SK-N-SH (cell line): ENCODE results near the gene GRIK3. TPM values are rescaled to one million over a fixed set of nuclear protein-coding genes. Genes with fewer than 3 reads are reported as not detected.

Experiments used
- CTCF ChIA-PET: fragments of 300-600, 350-600 bp; formaldehyde crosslinking; extraction: SDS; loops from one replicate; lab custom pipeline; 2021; lab: Yijun Ruan, JAX
- POLR2A ChIA-PET: fragments of 350-600 bp; sonication (Branson Sonifier 250); formaldehyde crosslinking; extraction: SDS; loops from one replicate; lab custom pipeline; 2020; ENCODE audit warnings: antibody characterized with exemption, inconsistent platforms; lab: Yijun Ruan, JAX
- DNase-seq: peaks from one replicate; pipeline ENCODE4 v3.0.0; 2012
- H2AFZ ChIP-seq: fragments of 200-600 bp; sonication (generic); 2 replicates; pipeline ENCODE4 v1.8.1; 2016; ENCODE audit warnings: antibody characterized with exemption, mild to moderate bottlenecking, low read depth
- H3F3A ChIP-seq: fragments of 200-600 bp; sonication (generic); replicated peaks from 2 replicates; pipeline ENCODE3; 2016; ENCODE audit warnings: antibody characterized with exemption, mild to moderate bottlenecking; ENCODE audit not compliant: insufficient read depth
- H3K27ac ChIP-seq, 2 experiments: fragments of 200-500 bp in 1 of 2; fragments of 200-600 bp in 1 of 2; sonication (Bioruptor generic) in 1 of 2; sonication (generic), shearing (Covaris generic) in 1 of 2; 2 replicates each; pipeline versions ENCODE4 v1.5.1 to v1.6.1; 2014 to 2016; ENCODE audit warnings: low read depth in 2 of 2, inconsistent platforms in 1 of 2, low read length in 1 of 2, mild to moderate bottlenecking in 1 of 2, mixed read lengths in 1 of 2
- H3K27me3 ChIP-seq: fragments of 200-600 bp; sonication (generic), shearing (Covaris generic); 2 replicates; pipeline ENCODE4 v1.6.1; 2016; ENCODE audit warnings: mixed run types; ENCODE audit not compliant: insufficient read depth
- H3K36me3 ChIP-seq, 2 experiments: fragments of 200-500 bp in 1 of 2; fragments of 200-600 bp in 1 of 2; sonication (Bioruptor generic) in 1 of 2; sonication (generic) in 1 of 2; replicated peaks in 1 of 2; 2 replicates each; pipeline versions ENCODE3 to v1.5.1; 2014 to 2016; ENCODE audit warnings: low read length in 1 of 2, mild to moderate bottlenecking in 1 of 2; ENCODE audit not compliant: insufficient read depth in 2 of 2, control insufficient read depth in 1 of 2
- H3K4me1 ChIP-seq, 2 experiments: fragments of 200-500 bp in 1 of 2; fragments of 200-600 bp in 1 of 2; sonication (Bioruptor generic) in 1 of 2; sonication (generic), shearing (Covaris generic) in 1 of 2; 2 replicates each; pipeline versions ENCODE4 v1.5.1 to v1.6.1; 2014 to 2016; ENCODE audit warnings: low read depth in 1 of 2, low read length in 1 of 2, mixed run types in 1 of 2; ENCODE audit not compliant: insufficient read depth in 2 of 2, control insufficient read depth in 1 of 2
- H3K4me2 ChIP-seq: fragments of 200-600 bp; sonication (generic), shearing (Covaris generic); 2 replicates; pipeline ENCODE4 v1.6.1; 2017; ENCODE audit warnings: mixed run types
- H3K4me3 ChIP-seq, 2 experiments: fragments of 200-500 bp in 1 of 2; fragments of 200-600 bp in 1 of 2; sonication (Bioruptor generic) in 1 of 2; sonication (generic), shearing (Covaris generic) in 1 of 2; 2 replicates each; pipeline versions ENCODE4 v1.5.1 to v1.8.1; 2014 to 2016; ENCODE audit warnings: low read depth in 2 of 2, inconsistent platforms in 1 of 2, low read length in 1 of 2, mild to moderate bottlenecking in 1 of 2, mixed read lengths in 1 of 2, moderate library complexity in 1 of 2
- H3K79me2 ChIP-seq: fragments of 200-600 bp; sonication (generic); 2 replicates; pipeline ENCODE4 v1.8.1; 2017; ENCODE audit warnings: mild to moderate bottlenecking; ENCODE audit not compliant: insufficient read depth
- H3K9ac ChIP-seq: fragments of 200-600 bp; sonication (generic); 2 replicates; pipeline ENCODE4 v1.6.1; 2017; ENCODE audit warnings: mixed run types
- H3K9me2 ChIP-seq: fragments of 200-600 bp; sonication (generic); 2 replicates; pipeline ENCODE4 v1.6.1; 2017; ENCODE audit warnings: mixed run types
- H3K9me3 ChIP-seq: fragments of 200-600 bp; sonication (generic); 2 replicates; pipeline ENCODE4 v1.6.1; 2017; ENCODE audit warnings: mixed run types, mild to moderate bottlenecking, moderate library complexity
- H4K20me1 ChIP-seq: fragments of 200-600 bp; sonication (generic); 2 replicates; pipeline ENCODE4 v1.6.1; 2017; ENCODE audit warnings: mild to moderate bottlenecking, mixed run types; ENCODE audit not compliant: insufficient read depth
- ELF1 ChIP-seq: IDR thresholded peaks from 2 replicates; pipeline ENCODE4 v1.4.0; 2012
- FOSL2 ChIP-seq: IDR thresholded peaks from 2 replicates; pipeline ENCODE4 v1.4.0; 2012; ENCODE audit warnings: low read depth, mild to moderate bottlenecking, moderate library complexity, borderline replicate concordance
- GABPA ChIP-seq: IDR thresholded peaks from 2 replicates; pipeline ENCODE4 v1.4.0; 2012; ENCODE audit warnings: low read depth, mild to moderate bottlenecking
- GATA2 ChIP-seq: sonication (generic); formaldehyde crosslinking; IDR thresholded peaks from 2 replicates; pipeline ENCODE4 v1.5.0; 2020; ENCODE audit warnings: mild to moderate bottlenecking, missing genetic modification reagents
- IRF3 ChIP-seq: fragments of 150-350 bp; IDR thresholded peaks from 2 replicates; pipeline ENCODE4 v1.6.1; 2016; ENCODE audit warnings: mild to moderate bottlenecking, low read depth, low read length
- JUND ChIP-seq: IDR thresholded peaks from 2 replicates; pipeline ENCODE4 v1.4.0; 2012
- MAX ChIP-seq: IDR thresholded peaks from 2 replicates; pipeline ENCODE4 v1.4.0; 2012; ENCODE audit warnings: low read depth
- MEF2A ChIP-seq: IDR thresholded peaks from 2 replicates; pipeline ENCODE4 v1.4.0; 2012; ENCODE audit warnings: low read depth, borderline replicate concordance
- MXI1 ChIP-seq: IDR thresholded peaks from 2 replicates; pipeline ENCODE4 v1.6.1; 2012; ENCODE audit warnings: mild to moderate bottlenecking, low read depth, low read length, improper control_type of control experiment
- NFIC ChIP-seq: IDR thresholded peaks from 2 replicates; pipeline ENCODE4 v1.4.0; 2012; ENCODE audit warnings: borderline replicate concordance
- NRF1 ChIP-seq: IDR thresholded peaks from 2 replicates; pipeline ENCODE4 v1.6.1; 2012; ENCODE audit warnings: low read depth, mild to moderate bottlenecking, low read length
- PBX3 ChIP-seq: IDR thresholded peaks from 2 replicates; pipeline ENCODE4; 2012
- POLR2AphosphoS5 ChIP-seq: IDR thresholded peaks from 2 replicates; pipeline ENCODE4 v1.6.1; 2012; ENCODE audit warnings: low read depth, low read length
- RAD21 ChIP-seq: IDR thresholded peaks from 2 replicates; pipeline ENCODE4 v1.6.1; 2012; ENCODE audit warnings: mild to moderate bottlenecking, low read length
- RCOR1 ChIP-seq: fragments of 150-350 bp; IDR thresholded peaks from 2 replicates; pipeline ENCODE4 v1.6.1; 2017; ENCODE audit warnings: antibody characterized with exemption, low read length
- REST ChIP-seq: IDR thresholded peaks from 2 replicates; pipeline ENCODE4 v1.6.1; 2012; ENCODE audit warnings: mild to moderate bottlenecking, low read depth, low read length, moderate library complexity
- SIN3A ChIP-seq: IDR thresholded peaks from 2 replicates; pipeline ENCODE4 v1.6.1; 2012; ENCODE audit warnings: low read depth, mild to moderate bottlenecking, low read length, moderate library complexity, borderline replicate concordance
- SMC3 ChIP-seq: IDR thresholded peaks from 2 replicates; pipeline ENCODE4 v1.6.1; 2012; ENCODE audit warnings: low read depth, low read length, improper control_type of control experiment
- TCF12 ChIP-seq: IDR thresholded peaks from 2 replicates; pipeline ENCODE4 v1.4.0; 2012
- USF2 ChIP-seq: fragments of 150-350 bp; IDR thresholded peaks from 2 replicates; pipeline ENCODE4 v1.6.1; 2017; ENCODE audit warnings: antibody characterized with exemption, low read length, low read depth, borderline replicate concordance
- YY1 ChIP-seq: IDR thresholded peaks from 2 replicates; pipeline ENCODE4 v1.4.0; 2012; ENCODE audit warnings: low read depth, mild to moderate bottlenecking
- WGBS: methylation state at CpG from one replicate; pipeline ENCODE4 v1.1.6; 2017; ENCODE audit warnings: low lambda C conversion rate; 5-methylcytosine and 5-hydroxymethylcytosine counted together
- polyA plus RNA-seq, 3 experiments: library from polyadenylated mRNA; depleted of rRNA; stranded (reverse); fragments of >200 nt; gene quantifications; 2 replicates each; pipeline ENCODE4 v1.2.3, GENCODE V29; 2012

Gene GRIK3
- polyA plus RNA-seq, 1 of the 3 experiments (the other 2 are of a cell fraction), result not detected

- no peak for DNase-seq
- no peaks in the 10 kb centered on the region for H3K27me3 ChIP-seq
- WGBS, result 16% methylated on average over 5 of the region's 6 CpGs
- no peak overlapping the region for H3K4me2 ChIP-seq
- H3K4me1 ChIP-seq, result peaks cover 0 to 28% of the 10 kb centered on the region in 2 experiments; a peak in 1 of 4 replicates
- H3K4me3 ChIP-seq, result no peak overlapping the region
- H3K36me3 ChIP-seq, result no peaks in the 10 kb centered on the region
- no peaks in the 10 kb centered on the region for H4K20me1 ChIP-seq
- TF ChIP-seq IRF3 (no peak), GATA2 (CRISPR knock-in tag) (no peak), REST (no peak), SMC3 (no peak), FOSL2 (no peak), JUND (no peak), YY1 (no peak), RCOR1 (no peak), NRF1 (no peak), RAD21 (no peak)
- no peak overlapping the region for H2AFZ ChIP-seq
- no peaks in the 10 kb centered on the region for H3K9me2 ChIP-seq
- H3K79me2 ChIP-seq, result no peaks in the 10 kb centered on the region
- no peak overlapping the region for H3K27ac ChIP-seq
- no peaks in the 10 kb centered on the region for H3K9me3 ChIP-seq
- ChIA-PET POLR2A (no interaction called here), CTCF (interaction anchor here (1.0 to 2.2 kb wide), 3 partner anchors 82 to 652 kb away, joined by 3 to 8 read pairs (median 6); no protein-coding TSS in a partner anchor)
- H3F3A ChIP-seq, result no peaks in the 10 kb centered on the region
- H3K9ac ChIP-seq, result no peak overlapping the region
Measured at GRCh38 chr1:36782085-36782484, 252.2 kb downstream of the GRIK3 start.

GRCh38 chr1:36781098-36781497 is 253.2 kb downstream of the GRIK3 start:
- Histone ChIP-seq H2AFZ (no peak overlapping the region), H3F3A (no peaks in the 10 kb centered on the region), H3K36me3 (no peaks in the 10 kb centered on the region), H3K9ac (no peak overlapping the region), H3K9me2 (no peaks in the 10 kb centered on the region), H3K4me1 (peaks cover 0 to 23% of the 10 kb centered on the region in 2 experiments; a peak in 1 of 4 replicates), H3K79me2 (no peaks in the 10 kb centered on the region), H3K4me2 (no peak overlapping the region), H3K27me3 (no peaks in the 10 kb centered on the region), H3K9me3 (no peaks in the 10 kb centered on the region), H4K20me1 (no peaks in the 10 kb centered on the region), H3K27ac (no peak overlapping the region), H3K4me3 (no peak overlapping the region)
- 60% methylated on average over 11 of the region's 11 CpGs for WGBS
- POLR2A ChIA-PET, result no interaction called here
- CTCF ChIA-PET, result interaction anchor here (0.9 to 2.2 kb wide), 3 partner anchors 72 to 653 kb away, joined by 3 to 6 read pairs (median 4); no protein-coding TSS in a partner anchor
- no peak for DNase-seq
- TF ChIP-seq TCF12, result no peak
- TF ChIP-seq ELF1, result no peak
- TF ChIP-seq USF2, result no peak
- TF ChIP-seq SIN3A, result no peak
- no peak for TF ChIP-seq RAD21
- TF ChIP-seq MAX, result no peak
- no peak for TF ChIP-seq MEF2A
- TF ChIP-seq GABPA, result no peak
- TF ChIP-seq IRF3, result no peak
- TF ChIP-seq PBX3, result no peak
- no peak for TF ChIP-seq POLR2AphosphoS5
- TF ChIP-seq NFIC, result no peak
- no peak for TF ChIP-seq MXI1
- TF ChIP-seq RCOR1, result no peak
